ENCODE measurements around the gene IFNL3. TPM values are rescaled to one million over a fixed set of nuclear protein-coding genes. Genes with fewer than 3 reads are reported as not detected.

IFNL3 gene
- total RNA-seq, 2 experiments from 2014 or later = not detected

- peaks cover 5% of the 10 kb centered on the region for H3K4me1 ChIP-seq (ENCODE audit: insufficient read depth, low read length)
- H3K4me3 Mint-ChIP-seq = no peak overlapping the region
- DNase-seq = no peak
- intact Hi-C loops (cut with DNase I, micrococcal nuclease) = no loop called here
- H3K36me3 Mint-ChIP-seq (ENCODE audit: low read depth) = no peaks in the 10 kb centered on the region
- H3K4me3 ChIP-seq (ENCODE audit: low read length) = no peak overlapping the region
- no peak overlapping the region for H3K27ac ChIP-seq (ENCODE audit: low read depth in 1 of 2, low read length in 2 of 2)
- peaks cover 0 to 5% of the 10 kb centered on the region in 2 experiments for H3K9me3 ChIP-seq (ENCODE audit: control insufficient read depth in 1 of 2, insufficient read depth in 1 of 2, low read length in 2 of 2)
- TF ChIP-seq CTCF (IDR thresholded peaks at IDR 0.05) = no peak
- no peaks in the 10 kb centered on the region for H3K4me1 Mint-ChIP-seq (ENCODE audit: low read depth)
- ChIA-PET CTCF (no interaction called here), POLR2A (no interaction called here)
- H3K27ac Mint-ChIP-seq = no peak overlapping the region
- H3K27me3 Mint-ChIP-seq = peaks cover 14% of the 10 kb centered on the region
- H3K27me3 ChIP-seq (ENCODE audit: control insufficient read depth in 1 of 2, insufficient read depth in 2 of 2, low read length in 2 of 2) = peaks cover 5 to 14% of the 10 kb centered on the region in 2 experiments
- no peaks in the 10 kb centered on the region for H3K36me3 ChIP-seq (ENCODE audit: insufficient read depth, low read length)
- ATAC-seq (ENCODE audit: poor library complexity) = no peak
- no peaks in the 10 kb centered on the region for H3K9me3 Mint-ChIP-seq
These were observed 36.5 kb downstream of the IFNL3 start for GRCh38 chr19:39208175-39208795.

- TF ChIP-seq CTCF (IDR thresholded peaks at IDR 0.05) = no peak
- H3K36me3 Mint-ChIP-seq (ENCODE audit: low read depth) = no peaks in the 10 kb centered on the region
- Histone ChIP-seq H3K36me3 (ENCODE audit: insufficient read depth, low read length) (no peaks in the 10 kb centered on the region), H3K9me3 (ENCODE audit: control insufficient read depth in 1 of 2, insufficient read depth in 1 of 2, low read length in 2 of 2) (peaks cover 0 to 5% of the 10 kb centered on the region in 2 experiments), H3K27ac (ENCODE audit: low read depth in 1 of 2, low read length in 2 of 2) (no peak overlapping the region), H3K4me1 (ENCODE audit: insufficient read depth, low read length) (peaks cover 4% of the 10 kb centered on the region), H3K27me3 (ENCODE audit: control insufficient read depth in 1 of 2, insufficient read depth in 2 of 2, low read length in 2 of 2) (peaks cover 13 to 23% of the 10 kb centered on the region in 2 experiments), H3K4me3 (ENCODE audit: low read length) (no peak overlapping the region)
- no peaks in the 10 kb centered on the region for H3K4me1 Mint-ChIP-seq (ENCODE audit: low read depth)
- H3K4me3 Mint-ChIP-seq = no peak overlapping the region
- ChIA-PET POLR2A (no interaction called here), CTCF (no interaction called here)
- intact Hi-C loops (cut with DNase I, micrococcal nuclease) = no loop called here
- H3K27ac Mint-ChIP-seq = no peak overlapping the region
- ATAC-seq (ENCODE audit: poor library complexity) (no peak), DNase-seq (no peak)
- H3K9me3 Mint-ChIP-seq = no peaks in the 10 kb centered on the region
- peaks cover 23% of the 10 kb centered on the region for H3K27me3 Mint-ChIP-seq
These were observed 37.4 kb downstream of the IFNL3 start for GRCh38 chr19:39207293-39207836.

- no peaks in the 10 kb centered on the region for H3K36me3 ChIP-seq (ENCODE audit: insufficient read depth, low read length)
- ATAC-seq (ENCODE audit: poor library complexity) = no peak
- ChIA-PET CTCF (no interaction called here), POLR2A (no interaction called here)
- no peak overlapping the region for H3K4me3 Mint-ChIP-seq
- H3K4me1 ChIP-seq (ENCODE audit: insufficient read depth, low read length) = no peaks in the 10 kb centered on the region
- H3K4me1 Mint-ChIP-seq (ENCODE audit: low read depth) = no peaks in the 10 kb centered on the region
- peaks cover 19 to 31% of the 10 kb centered on the region in 2 experiments for H3K27me3 ChIP-seq (ENCODE audit: control insufficient read depth in 1 of 2, insufficient read depth in 2 of 2, low read length in 2 of 2)
- H3K27ac Mint-ChIP-seq = no peak overlapping the region
- H3K9me3 ChIP-seq (ENCODE audit: control insufficient read depth in 1 of 2, insufficient read depth in 1 of 2, low read length in 2 of 2) = peaks cover 0 to 5% of the 10 kb centered on the region in 2 experiments
- H3K9me3 Mint-ChIP-seq = no peaks in the 10 kb centered on the region
- H3K36me3 Mint-ChIP-seq (ENCODE audit: low read depth) = no peaks in the 10 kb centered on the region
- H3K4me3 ChIP-seq (ENCODE audit: low read length) = no peak overlapping the region
- H3K27me3 Mint-ChIP-seq = peaks cover 36% of the 10 kb centered on the region
- H3K27ac ChIP-seq (ENCODE audit: low read depth in 1 of 2, low read length in 2 of 2) = no peak overlapping the region
- no peak for DNase-seq
- intact Hi-C loops (cut with DNase I, micrococcal nuclease) = no loop called here
- no peak for TF ChIP-seq CTCF (IDR thresholded peaks at IDR 0.05)
These were observed 38.7 kb downstream of the IFNL3 start for GRCh38 chr19:39206122-39206521.
